ENCODE data around the gene AHNAK. TPM values are rescaled to one million over a fixed set of nuclear protein-coding genes. Genes with fewer than 3 reads are reported as not detected.
"Not testable (repeated sequence)": the region's sequence is repeated elsewhere in the genome, so short reads cannot be mapped to it uniquely, and the experiment has no call there.

The AHNAK gene
- total RNA-seq, 1 donor: 281 TPM

DNA sequence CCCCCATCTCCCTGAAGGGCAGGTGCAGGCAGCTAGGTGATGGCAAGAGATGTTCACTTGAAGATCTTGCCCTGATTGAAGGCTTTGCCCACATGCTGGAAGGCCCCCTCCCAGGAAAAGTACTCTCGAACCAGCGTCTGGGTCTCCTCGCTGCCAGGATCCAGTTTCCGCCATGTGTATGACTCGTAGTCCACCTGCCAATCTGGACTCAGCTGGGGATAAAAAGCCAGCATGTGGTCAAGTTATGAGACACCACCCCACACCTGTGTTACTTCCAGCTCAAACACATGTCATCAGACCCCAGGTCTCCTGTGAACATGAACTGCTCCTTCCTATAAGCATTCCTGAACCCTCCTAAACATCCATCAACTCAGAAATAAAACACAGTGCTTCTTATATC lies 13.0 kb upstream of the AHNAK start:
- H3K4me1 ChIP-seq (ENCODE audit: insufficient read depth, low read length): peaks cover 62% of the 10 kb centered on the region
- H3K9me3 ChIP-seq (ENCODE audit: low read depth, low read length); H3K4me3 ChIP-seq (ENCODE audit: low read length); H3K27me3 ChIP-seq (ENCODE audit: insufficient read depth, low read length): not testable (repeated sequence)

DNA sequence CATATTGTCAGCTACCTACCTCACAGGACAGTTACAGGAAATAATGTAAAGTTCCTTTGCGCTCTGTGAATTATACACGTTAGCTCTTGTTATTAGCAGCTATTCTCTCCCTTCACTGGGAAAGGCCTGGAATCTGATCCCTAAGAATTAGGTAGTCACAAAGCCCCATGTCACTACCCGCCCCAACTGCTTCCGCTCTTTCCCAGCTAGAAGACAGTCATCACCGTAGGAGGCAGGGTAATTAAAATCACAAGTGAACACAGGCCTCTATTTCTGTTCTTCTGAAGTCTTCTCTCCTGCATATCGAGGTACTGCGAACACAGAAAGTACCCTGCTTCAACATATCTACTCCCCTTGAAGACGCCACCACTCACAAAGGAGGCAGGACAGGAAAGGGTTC lies 12.6 kb upstream of the AHNAK start:
- no peak overlapping the region for H3K4me3 ChIP-seq (ENCODE audit: low read length)
- H3K27me3 ChIP-seq (ENCODE audit: insufficient read depth, low read length): no peaks in the 10 kb centered on the region
- H3K9me3 ChIP-seq (ENCODE audit: low read depth, low read length): no peaks in the 10 kb centered on the region
- peaks cover 66% of the 10 kb centered on the region for H3K4me1 ChIP-seq (ENCODE audit: insufficient read depth, low read length)

DNA sequence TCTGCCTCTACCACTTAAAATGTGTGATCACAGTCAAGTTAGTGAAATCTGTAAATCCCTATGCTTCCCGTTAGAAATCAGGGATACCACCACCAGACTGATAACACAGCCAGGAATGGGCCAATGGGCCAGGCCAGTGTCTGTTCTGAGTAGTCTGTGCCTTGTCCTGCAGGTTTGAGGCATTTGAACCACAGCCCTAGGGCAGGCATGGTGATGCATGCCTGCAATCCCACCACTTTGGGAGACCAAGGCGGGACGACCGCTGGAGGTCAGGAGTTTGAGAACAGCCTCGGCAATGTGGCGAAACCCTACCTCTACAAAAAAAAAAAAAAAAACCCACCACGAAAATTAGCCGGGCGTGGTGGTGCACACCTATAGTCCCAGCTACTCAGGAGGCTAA lies 12.1 kb upstream of the AHNAK start:
- no peak overlapping the region for H3K4me3 ChIP-seq (ENCODE audit: low read length)
- peaks cover 72% of the 10 kb centered on the region for H3K4me1 ChIP-seq (ENCODE audit: insufficient read depth, low read length)
- H3K9me3 ChIP-seq (ENCODE audit: low read depth, low read length): no peaks in the 10 kb centered on the region
- no peaks in the 10 kb centered on the region for H3K27me3 ChIP-seq (ENCODE audit: insufficient read depth, low read length)

DNA sequence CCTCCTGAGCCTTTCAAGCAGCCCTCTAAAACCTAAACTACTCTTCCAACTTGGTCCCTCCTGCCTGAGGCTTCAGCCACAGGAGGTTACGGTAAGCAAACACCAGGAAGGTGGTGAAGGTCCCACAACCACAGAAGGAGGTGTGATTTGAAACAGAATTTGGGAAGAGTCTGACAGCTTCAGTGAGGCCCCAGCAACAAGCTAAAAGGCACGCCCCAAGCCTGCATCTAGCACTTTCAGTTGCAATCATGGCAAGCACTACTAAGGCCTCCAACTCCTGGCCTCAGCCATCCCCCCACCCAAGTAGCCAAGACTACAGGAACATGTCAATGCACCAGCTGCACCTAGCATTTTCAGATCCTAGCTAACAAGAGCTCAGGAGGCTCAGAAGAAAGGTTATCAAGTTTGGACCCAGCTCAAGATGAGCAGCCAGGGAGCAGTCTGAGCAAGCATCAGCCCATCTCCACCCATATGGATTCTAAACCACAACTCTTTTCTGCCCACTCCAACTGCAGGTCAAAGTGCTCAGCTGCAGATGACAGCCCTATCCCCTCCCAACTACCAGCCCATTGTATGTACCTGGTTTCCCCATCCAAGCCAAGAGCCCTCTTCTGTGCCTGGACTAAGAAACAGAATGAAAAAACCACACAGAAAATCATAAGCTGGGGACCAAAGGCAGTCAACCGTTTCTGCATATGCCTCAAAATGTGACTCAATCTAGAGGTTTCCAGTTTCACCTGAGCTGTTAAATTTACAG lies 10.4 kb upstream of the AHNAK start:
- peaks cover 88% of the 10 kb centered on the region for H3K4me1 ChIP-seq (ENCODE audit: insufficient read depth, low read length)
- no peaks in the 10 kb centered on the region for H3K27me3 ChIP-seq (ENCODE audit: insufficient read depth, low read length)
- no peak overlapping the region for H3K4me3 ChIP-seq (ENCODE audit: low read length)
- no peaks in the 10 kb centered on the region for H3K9me3 ChIP-seq (ENCODE audit: low read depth, low read length)

DNA sequence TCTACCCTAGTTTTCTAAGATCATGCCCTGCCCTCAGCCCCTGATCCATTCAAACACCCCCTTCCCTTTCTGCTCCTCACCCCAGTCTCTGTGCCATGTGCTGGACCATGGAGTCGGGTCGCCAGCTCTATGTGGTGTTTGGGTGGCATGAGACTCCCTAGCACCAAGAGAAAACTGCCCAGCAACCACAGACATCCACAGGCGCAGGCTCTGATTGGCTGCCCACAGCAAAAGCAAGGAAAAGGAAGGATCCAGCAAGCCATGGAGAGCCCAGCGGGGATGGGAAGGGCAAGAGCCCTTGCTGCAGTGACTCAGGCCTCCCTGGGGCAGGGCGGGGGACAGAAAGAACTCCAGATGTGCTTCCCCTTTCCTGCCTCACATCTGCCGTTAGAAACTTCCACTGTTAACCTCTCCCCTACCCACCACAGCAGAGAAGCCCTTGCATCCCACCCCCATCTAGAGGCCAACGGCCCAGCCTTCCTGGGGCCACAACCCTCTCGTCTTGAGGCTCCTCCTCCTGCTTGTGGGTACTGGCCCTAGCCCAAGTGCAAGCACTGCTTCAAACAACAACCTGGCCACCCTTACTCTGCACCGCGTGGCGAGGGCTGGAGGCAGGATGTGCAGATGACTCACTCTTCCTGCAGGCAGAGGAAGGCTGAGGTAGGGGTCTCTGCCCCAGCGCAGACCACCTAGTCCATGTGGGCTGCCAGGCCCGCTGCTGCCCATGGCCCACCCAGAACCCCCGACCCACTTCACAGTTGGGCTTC lies 9.7 kb upstream of the AHNAK start:
- Histone ChIP-seq H3K27me3 (ENCODE audit: insufficient read depth, low read length) (no peaks in the 10 kb centered on the region), H3K4me3 (ENCODE audit: low read length) (no peak overlapping the region), H3K9me3 (ENCODE audit: low read depth, low read length) (no peaks in the 10 kb centered on the region), H3K4me1 (ENCODE audit: insufficient read depth, low read length) (peaks cover 96% of the 10 kb centered on the region)

DNA sequence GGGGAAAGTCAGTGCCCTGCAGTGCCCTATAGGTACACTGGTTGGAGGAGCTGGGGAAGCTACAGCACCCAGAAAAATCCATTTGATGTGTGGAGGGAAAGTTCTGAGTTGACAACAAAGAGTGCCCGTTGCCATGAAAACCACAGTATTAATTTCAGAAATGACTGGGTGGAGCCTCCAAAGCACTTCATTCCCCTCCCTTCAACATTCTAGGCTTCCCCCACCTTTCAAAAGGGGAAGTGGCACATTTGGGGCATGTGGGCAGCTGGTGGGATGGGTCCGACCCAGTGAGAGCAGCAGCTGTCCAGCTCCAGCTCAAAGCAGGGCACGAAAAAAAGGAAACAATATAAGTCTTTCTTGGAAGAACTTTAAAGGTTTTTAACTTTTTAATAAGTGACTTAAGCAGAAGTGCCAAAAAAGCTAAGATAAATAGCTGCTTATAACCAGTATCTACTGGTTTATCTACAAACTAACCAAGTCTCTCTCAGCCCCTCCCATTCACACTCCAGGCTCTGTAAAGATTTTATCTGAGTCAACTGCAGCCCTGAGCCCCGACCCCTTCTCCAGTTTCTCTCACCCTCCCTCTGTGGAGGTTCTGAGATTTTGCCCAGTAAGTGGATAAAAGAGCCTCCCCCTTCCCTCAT lies 9.0 kb upstream of the AHNAK start:
- Histone ChIP-seq H3K27me3 (ENCODE audit: insufficient read depth, low read length) (no peaks in the 10 kb centered on the region), H3K9me3 (ENCODE audit: low read depth, low read length) (no peaks in the 10 kb centered on the region), H3K4me3 (ENCODE audit: low read length) (no peak overlapping the region), H3K4me1 (ENCODE audit: insufficient read depth, low read length) (peaks cover 98% of the 10 kb centered on the region)

DNA sequence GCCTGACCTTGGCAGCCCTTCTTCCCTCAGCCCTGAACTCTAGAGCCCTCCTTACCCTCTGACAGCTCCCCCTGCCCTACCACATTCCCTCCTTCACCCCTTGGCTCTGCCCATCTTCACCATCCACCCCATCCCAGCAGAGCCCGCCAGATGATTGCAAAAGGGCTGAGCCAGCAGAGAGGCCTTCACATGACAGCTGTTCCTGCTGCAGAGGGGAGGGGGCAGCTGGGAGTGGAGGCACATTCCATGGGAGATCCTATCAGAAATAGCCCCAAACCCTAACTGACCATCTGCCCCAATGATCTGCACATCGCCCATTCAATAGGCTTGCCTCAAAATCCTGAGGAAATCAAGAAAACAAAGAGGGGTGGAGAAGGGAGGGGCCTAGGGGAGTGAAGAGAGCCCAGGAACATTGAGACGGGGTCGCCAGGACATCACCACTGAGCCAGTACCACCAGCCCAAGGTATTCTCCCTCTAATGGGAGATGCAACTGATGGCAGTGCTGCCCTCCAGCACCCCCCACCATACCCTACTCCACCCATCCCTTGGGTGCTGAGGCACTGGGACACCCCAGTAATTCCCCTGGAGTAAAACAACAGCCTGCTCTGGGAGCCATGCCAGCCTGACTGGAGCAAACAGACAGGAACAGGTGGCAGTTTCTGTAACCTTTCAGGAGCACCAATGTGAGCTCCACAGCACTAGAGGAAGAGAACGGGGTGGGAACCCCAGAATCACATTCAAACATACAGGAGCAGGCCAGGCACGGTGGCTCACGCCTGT lies 8.0 kb upstream of the AHNAK start:
- Histone ChIP-seq H3K27me3 (ENCODE audit: insufficient read depth, low read length) (no peaks in the 10 kb centered on the region), H3K9me3 (ENCODE audit: low read depth, low read length) (no peaks in the 10 kb centered on the region), H3K4me1 (ENCODE audit: insufficient read depth, low read length) (peaks cover 97% of the 10 kb centered on the region), H3K4me3 (ENCODE audit: low read length) (no peak overlapping the region)

DNA sequence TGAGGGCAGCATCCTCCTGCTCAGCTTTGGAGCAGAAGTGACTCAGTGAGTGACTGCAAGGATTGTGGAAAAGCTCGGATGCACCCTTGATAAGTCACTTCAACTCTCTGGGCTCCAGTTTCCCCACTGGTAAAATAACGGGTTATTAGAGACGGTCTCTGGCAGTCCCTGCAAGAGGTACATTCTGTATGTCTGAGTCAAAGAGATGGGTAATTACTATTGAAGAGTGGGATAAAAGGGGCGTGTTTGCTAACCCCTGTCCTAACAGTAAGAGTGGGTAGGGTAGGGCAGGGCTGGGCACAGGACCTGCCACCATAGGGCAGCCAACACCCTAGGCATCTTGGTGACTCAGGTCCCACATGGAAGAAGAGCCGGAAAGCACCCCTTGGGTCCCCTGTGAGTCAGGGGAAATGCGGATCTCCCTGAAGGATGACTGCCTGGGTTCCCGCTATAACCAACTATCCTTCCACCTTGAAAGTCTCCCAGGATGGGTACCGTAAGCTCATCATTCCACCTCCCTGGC lies 7.3 kb upstream of the AHNAK start:
- Histone ChIP-seq H3K27me3 (ENCODE audit: insufficient read depth, low read length) (no peaks in the 10 kb centered on the region), H3K9me3 (ENCODE audit: low read depth, low read length) (no peaks in the 10 kb centered on the region), H3K4me1 (ENCODE audit: insufficient read depth, low read length) (peaks cover 90% of the 10 kb centered on the region), H3K4me3 (ENCODE audit: low read length) (no peak overlapping the region)

DNA sequence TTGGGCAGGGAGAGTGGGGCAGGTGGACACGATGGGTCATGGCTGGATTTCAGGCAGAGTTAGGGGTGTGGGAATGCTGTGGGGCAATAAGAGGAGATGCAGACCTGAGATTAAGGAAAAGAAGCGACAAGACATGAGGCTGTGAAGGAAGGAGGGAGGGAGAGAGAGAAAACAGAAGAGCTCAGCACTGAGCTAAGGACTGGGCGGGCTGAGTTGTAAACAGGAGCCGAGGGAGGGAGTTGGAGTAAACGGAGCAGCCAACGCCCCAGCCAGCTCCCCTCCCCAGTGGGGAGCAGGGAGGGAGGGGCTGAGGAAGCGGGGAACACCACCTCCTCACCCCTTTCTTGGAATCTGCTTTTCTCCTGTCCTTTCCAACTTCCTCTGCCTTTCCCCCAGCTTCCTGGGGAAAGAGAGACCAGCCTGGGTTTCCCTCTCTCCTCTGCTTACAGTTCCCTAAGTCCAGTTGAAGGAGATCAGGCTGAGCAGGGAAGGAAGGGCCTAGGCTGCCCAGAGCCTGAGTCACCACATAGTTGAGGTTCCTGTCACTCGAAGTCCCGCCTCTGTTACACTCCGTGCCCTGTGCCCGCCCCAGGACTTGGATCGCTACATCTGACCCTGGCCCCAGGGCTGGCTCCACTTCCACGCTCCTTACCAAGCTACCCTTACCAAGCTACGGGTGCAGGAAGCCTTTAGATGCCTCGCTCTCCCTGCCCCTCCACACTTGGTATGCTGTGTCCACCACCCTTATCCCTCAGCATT lies 6.7 kb upstream of the AHNAK start:
- Histone ChIP-seq H3K4me3 (ENCODE audit: low read length) (no peak overlapping the region), H3K4me1 (ENCODE audit: insufficient read depth, low read length) (peaks cover 84% of the 10 kb centered on the region), H3K9me3 (ENCODE audit: low read depth, low read length) (no peaks in the 10 kb centered on the region), H3K27me3 (ENCODE audit: insufficient read depth, low read length) (no peaks in the 10 kb centered on the region)

DNA sequence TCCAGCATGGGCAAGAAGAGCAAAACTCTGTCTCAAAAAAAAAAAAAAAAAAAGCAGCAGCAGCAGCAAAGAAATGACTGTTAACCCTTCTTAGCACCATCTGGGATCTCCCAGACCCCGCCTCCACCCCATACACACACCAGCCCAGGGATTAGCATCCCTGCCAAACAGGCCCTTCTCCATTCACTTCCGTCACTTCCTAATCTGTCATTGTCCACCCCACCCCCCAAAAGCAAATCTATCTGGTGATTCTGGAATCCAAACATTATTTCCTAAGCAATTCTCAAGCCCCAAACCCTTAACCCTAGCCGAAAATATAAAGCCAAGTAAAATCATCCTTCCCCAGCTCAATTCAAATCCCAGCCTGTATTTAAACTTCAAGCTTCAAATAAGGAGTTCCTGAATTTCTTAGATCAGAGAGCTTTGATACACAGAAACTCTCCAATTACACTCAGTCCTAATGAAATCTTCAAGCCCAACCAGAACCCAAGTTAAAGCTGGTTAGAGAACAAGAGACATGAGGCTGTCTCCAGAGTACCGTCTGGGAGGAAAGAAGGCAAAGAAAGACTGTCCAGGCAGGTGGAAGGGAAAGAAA lies 6.0 kb upstream of the AHNAK start:
- H3K4me3 ChIP-seq (ENCODE audit: low read length): no peak overlapping the region
- H3K9me3 ChIP-seq (ENCODE audit: low read depth, low read length): no peaks in the 10 kb centered on the region
- H3K4me1 ChIP-seq (ENCODE audit: insufficient read depth, low read length): peaks cover 82% of the 10 kb centered on the region
- no peaks in the 10 kb centered on the region for H3K27me3 ChIP-seq (ENCODE audit: insufficient read depth, low read length)

DNA sequence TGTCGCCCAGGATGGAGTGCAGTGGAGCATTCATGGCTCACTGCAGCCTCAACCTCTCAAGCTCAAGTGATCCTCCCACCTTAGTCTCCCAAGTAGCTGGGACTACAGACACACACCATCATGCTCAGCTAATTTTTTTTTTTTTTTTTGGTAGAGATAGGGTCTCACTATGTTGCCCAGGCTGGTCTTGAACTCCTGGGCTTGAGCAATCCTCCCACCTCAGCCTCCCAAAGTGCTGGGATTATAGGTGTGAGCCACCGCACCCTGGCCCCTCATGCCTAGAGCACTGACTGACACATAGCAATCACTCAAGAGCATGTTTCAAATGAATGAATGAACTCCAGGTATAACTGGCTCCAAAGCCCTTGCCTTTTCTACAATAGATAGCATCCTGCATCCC lies 3.9 kb upstream of the AHNAK start:
- peaks cover 69% of the 10 kb centered on the region for H3K4me1 ChIP-seq (ENCODE audit: insufficient read depth, low read length)
- not testable (repeated sequence) for H3K4me3 ChIP-seq (ENCODE audit: low read length); H3K9me3 ChIP-seq (ENCODE audit: low read depth, low read length); H3K27me3 ChIP-seq (ENCODE audit: insufficient read depth, low read length)

DNA sequence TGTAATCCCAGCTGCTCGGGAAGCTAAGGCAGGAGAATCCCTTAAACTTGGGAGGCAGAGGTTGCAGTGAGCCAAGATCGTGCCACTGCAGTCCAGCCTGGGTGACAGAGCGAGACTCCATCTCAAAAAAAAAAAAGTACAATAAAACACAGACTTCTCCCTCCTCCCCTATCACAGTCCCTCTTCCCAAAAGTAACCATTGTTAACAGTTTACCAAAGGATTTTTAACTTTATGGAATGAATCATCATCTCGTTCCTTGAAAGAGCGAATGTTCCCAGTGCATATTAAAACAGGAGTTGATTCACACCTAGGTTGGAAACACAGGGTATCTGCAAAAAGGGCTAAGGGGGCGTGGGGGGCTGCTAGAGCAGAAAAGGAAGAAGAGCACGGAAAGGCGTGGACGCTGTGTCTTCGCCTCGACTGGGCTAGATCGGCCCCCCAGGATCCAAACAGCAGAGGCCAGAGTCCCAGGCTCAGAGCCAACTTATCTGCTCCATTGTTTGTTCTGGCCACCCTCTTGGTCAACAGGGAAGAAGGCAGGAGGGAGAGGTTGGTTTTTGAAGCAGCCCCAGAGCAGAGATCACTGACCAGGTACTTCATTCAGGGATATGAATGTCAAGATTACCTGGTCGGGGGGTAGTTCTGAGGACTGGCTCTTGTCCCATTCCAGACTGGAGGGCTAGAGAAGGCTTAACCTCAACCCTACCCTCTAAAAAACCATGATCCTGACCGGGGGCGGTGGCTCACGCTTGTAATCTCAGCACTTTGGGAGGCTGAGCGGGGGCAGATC lies 2.1 kb upstream of the AHNAK start:
- H3K4me3 ChIP-seq (ENCODE audit: low read length): no peak overlapping the region
- H3K4me1 ChIP-seq (ENCODE audit: insufficient read depth, low read length): peaks cover 63% of the 10 kb centered on the region
- no peaks in the 10 kb centered on the region for H3K27me3 ChIP-seq (ENCODE audit: insufficient read depth, low read length)
- no peaks in the 10 kb centered on the region for H3K9me3 ChIP-seq (ENCODE audit: low read depth, low read length)

DNA sequence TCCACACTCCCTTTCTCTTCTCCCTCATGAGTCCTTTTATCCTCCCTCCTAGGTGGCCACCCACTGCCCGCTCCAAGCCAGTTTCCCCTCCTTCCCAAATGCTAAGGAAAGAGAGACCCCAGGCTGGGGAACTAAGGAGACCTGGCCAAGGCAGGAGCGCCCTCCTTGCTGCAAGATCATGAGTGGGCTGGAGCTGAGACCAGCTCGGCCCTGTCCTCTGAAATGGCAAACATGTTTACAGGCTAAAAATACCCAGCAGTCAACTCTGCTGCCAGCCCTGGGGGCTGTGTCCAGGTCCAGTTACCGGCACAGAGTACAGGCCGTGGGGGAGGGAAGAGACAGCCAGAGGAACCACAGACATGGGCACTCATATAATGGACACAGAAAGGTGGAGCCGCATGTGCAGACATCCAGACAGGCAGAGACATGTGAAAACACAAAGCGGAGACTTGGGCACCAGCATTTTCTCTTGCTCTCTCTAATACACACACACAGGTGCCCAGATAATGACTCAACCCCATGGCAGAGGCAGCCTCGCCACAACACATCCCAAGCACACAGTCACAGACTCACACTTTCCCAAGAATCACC lies 1.2 kb upstream of the AHNAK start:
- H3K9me3 ChIP-seq (ENCODE audit: low read depth, low read length): no peaks in the 10 kb centered on the region
- H3K27me3 ChIP-seq (ENCODE audit: insufficient read depth, low read length): no peaks in the 10 kb centered on the region
- H3K4me3 ChIP-seq (ENCODE audit: low read length): no peak overlapping the region
- H3K4me1 ChIP-seq (ENCODE audit: insufficient read depth, low read length): peaks cover 63% of the 10 kb centered on the region

Data from mononuclear cell (primary cell).